Measurements from ENCODE around the gene SLC25A15.

The SLC25A15 gene

DNA sequence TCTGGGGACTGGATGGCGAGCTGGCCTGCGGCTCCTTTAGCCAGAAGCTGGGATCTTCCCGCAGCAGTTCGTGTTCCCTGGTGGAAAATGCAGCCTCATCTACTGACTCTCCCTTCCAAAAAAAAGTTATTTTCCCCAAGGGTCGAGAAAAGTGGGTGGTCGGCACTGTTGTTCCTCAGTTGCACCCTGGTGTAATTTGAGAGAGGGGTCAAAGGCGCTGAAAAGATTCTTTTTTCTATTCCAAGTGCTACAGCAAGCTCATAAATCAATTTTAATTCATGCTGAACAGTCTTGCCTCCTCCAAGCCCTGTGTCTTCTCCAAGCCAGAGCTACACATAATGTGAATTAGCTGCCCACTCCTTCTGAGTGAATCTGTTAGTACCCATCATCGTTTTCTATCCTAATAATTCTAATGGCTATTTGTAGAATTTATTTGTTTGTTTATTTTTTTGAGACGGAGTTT, 774 bp downstream of the SLC25A15 start:
- Histone ChIP-seq H3K4me1 (ENCODE audit: insufficient read depth, low read length, severe bottlenecking) (peaks cover 44% of the 10 kb centered on the region), H3K27ac (ENCODE audit: low read depth, low read length, poor library complexity, severe bottlenecking) (peak overlapping the region; percentile 90), H4K20me1 (ENCODE audit: insufficient read depth, low read length) (no peaks in the 10 kb centered on the region), H3K9me2 (ENCODE audit: low read depth, low read length) (no peaks in the 10 kb centered on the region), H3K9ac (ENCODE audit: low read length) (peak overlapping the region; percentile 90), H2AFZ (ENCODE audit: low read length) (no peak overlapping the region), H3K27me3 (ENCODE audit: insufficient read depth, low read length) (no peaks in the 10 kb centered on the region), H3K36me3 (ENCODE audit: insufficient read depth, low read length) (peaks cover 11% of the 10 kb centered on the region; the same call in 1 of the 2 replicates), H3K4me3 (ENCODE audit: low read depth, low read length, poor library complexity, severe bottlenecking) (peak overlapping the region; percentile 75), H3F3A (ENCODE audit: insufficient read depth, low read length) (peaks cover 4% of the 10 kb centered on the region), H3K79me2 (ENCODE audit: insufficient read depth, low read length) (no peaks in the 10 kb centered on the region), H3K9me3 (ENCODE audit: low read length) (no peaks in the 10 kb centered on the region), H3K4me2 (ENCODE audit: low read length) (peak overlapping the region; percentile 96)
- no peak for TF ChIP-seq EZH2 (IDR thresholded peaks at IDR 0.05; ENCODE audit: borderline replicate concordance, low read length)

DNA sequence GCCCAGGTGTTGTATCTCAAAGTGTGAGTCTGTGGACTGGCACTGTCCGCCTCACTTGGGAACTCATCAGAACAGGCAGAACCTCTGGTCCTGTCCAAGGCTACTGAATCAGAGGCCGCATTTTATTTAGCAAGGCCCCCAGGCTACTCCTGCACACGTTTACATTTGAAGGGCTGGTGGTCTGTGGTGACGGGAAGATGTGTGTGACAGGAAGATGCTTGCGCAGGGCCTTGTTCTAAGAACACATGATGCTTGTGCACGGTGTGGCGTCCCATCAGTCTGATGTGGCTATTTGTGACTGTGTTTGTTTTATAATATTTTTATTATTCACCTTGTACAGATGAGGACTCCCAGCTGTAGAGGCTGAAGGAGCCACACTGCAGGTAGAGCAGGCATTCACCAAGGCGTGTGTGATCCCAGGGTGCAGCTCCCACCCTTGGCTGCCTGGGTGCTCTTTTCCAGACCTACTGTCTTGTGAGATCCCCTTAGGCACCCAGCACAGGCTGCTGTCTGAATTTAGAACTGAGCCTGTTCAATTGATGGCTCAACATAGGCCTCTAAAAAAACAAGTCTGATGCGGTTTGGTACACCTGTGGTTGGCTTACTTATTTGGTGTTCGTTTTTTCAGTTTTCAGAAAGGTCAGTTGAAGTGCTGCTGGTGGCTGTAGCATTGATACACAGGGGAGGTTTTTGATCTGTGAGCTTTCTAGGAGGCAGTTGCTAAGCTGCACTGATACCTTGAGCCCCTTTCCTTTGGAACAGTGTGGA, 3.1 kb downstream of the SLC25A15 start:
- Histone ChIP-seq H3K9me3 (ENCODE audit: low read length) (no peaks in the 10 kb centered on the region), H3K9ac (ENCODE audit: low read length) (no peak overlapping the region; the same call in 1 of the 2 replicates), H3K79me2 (ENCODE audit: insufficient read depth, low read length) (no peaks in the 10 kb centered on the region), H3K9me2 (ENCODE audit: low read depth, low read length) (no peaks in the 10 kb centered on the region), H3F3A (ENCODE audit: insufficient read depth, low read length) (peaks cover 4% of the 10 kb centered on the region; the same call in 1 of the 2 replicates), H3K4me3 (ENCODE audit: low read depth, low read length, poor library complexity, severe bottlenecking) (no peak overlapping the region), H3K4me2 (ENCODE audit: low read length) (peak overlapping the region; percentile 12; the same call in 1 of the 2 replicates), H3K27me3 (ENCODE audit: insufficient read depth, low read length) (no peaks in the 10 kb centered on the region), H3K27ac (ENCODE audit: low read depth, low read length, poor library complexity, severe bottlenecking) (peak overlapping the region; percentile 86), H3K36me3 (ENCODE audit: insufficient read depth, low read length) (peaks cover 22% of the 10 kb centered on the region; the same call in 1 of the 2 replicates), H2AFZ (ENCODE audit: low read length) (no peak overlapping the region), H4K20me1 (ENCODE audit: insufficient read depth, low read length) (no peaks in the 10 kb centered on the region), H3K4me1 (ENCODE audit: insufficient read depth, low read length, severe bottlenecking) (peaks cover 44% of the 10 kb centered on the region)
- TF ChIP-seq, protein P1, sequence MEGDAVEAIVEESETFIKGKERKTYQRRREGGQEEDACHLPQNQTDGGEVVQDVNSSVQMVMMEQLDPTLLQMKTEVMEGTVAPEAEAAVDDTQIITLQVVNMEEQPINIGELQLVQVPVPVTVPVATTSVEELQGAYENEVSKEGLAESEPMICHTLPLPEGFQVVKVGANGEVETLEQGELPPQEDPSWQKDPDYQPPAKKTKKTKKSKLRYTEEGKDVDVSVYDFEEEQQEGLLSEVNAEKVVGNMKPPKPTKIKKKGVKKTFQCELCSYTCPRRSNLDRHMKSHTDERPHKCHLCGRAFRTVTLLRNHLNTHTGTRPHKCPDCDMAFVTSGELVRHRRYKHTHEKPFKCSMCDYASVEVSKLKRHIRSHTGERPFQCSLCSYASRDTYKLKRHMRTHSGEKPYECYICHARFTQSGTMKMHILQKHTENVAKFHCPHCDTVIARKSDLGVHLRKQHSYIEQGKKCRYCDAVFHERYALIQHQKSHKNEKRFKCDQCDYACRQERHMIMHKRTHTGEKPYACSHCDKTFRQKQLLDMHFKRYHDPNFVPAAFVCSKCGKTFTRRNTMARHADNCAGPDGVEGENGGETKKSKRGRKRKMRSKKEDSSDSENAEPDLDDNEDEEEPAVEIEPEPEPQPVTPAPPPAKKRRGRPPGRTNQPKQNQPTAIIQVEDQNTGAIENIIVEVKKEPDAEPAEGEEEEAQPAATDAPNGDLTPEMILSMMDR (IDR thresholded peaks at IDR 0.05; ENCODE audit: low read length): no peak
- no peak for TF ChIP-seq EZH2 (IDR thresholded peaks at IDR 0.05; ENCODE audit: borderline replicate concordance, low read length)

DNA sequence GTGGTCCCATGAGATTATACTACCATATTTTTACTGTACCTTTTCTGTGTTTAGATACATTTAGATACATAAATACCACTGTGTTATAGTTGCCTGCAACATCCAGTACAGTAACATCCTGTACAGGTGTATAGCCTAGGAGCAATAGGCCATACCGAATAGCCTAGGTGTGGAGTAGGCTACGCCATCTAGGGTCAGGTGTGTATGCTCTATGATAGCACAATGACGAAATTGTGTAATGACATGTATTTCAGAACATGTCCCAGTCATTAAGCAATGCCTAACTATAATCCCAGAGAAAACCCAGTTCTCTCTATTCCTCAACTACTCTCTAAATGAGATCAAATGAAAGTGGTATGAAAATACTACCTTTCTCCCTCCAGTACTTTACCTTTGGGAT, 3.9 kb downstream of the SLC25A15 start:
- H3K36me3 ChIP-seq (ENCODE audit: insufficient read depth, low read length): peaks cover 23% of the 10 kb centered on the region; the same call in 1 of the 2 replicates
- H3K27ac ChIP-seq (ENCODE audit: low read depth, low read length, poor library complexity, severe bottlenecking): peak overlapping the region; percentile 86
- no peak for TF ChIP-seq EZH2 (IDR thresholded peaks at IDR 0.05; ENCODE audit: borderline replicate concordance, low read length)
- TF ChIP-seq, protein P1 (IDR thresholded peaks at IDR 0.05; ENCODE audit: low read length): no peak
- H3K9me3 ChIP-seq (ENCODE audit: low read length): no peaks in the 10 kb centered on the region
- no peaks in the 10 kb centered on the region for H3K27me3 ChIP-seq (ENCODE audit: insufficient read depth, low read length)
- no peak overlapping the region for H2AFZ ChIP-seq (ENCODE audit: low read length)
- no peak overlapping the region for H3K9ac ChIP-seq (ENCODE audit: low read length)
- peaks cover 43% of the 10 kb centered on the region for H3K4me1 ChIP-seq (ENCODE audit: insufficient read depth, low read length, severe bottlenecking)
- H3F3A ChIP-seq (ENCODE audit: insufficient read depth, low read length): peaks cover 4% of the 10 kb centered on the region; the same call in 1 of the 2 replicates
- no peaks in the 10 kb centered on the region for H3K9me2 ChIP-seq (ENCODE audit: low read depth, low read length)
- peak overlapping the region; percentile 12; the same call in 1 of the 2 replicates for H3K4me2 ChIP-seq (ENCODE audit: low read length)
- no peaks in the 10 kb centered on the region for H3K79me2 ChIP-seq (ENCODE audit: insufficient read depth, low read length)
- no peak overlapping the region for H3K4me3 ChIP-seq (ENCODE audit: low read depth, low read length, poor library complexity, severe bottlenecking)
- no peaks in the 10 kb centered on the region for H4K20me1 ChIP-seq (ENCODE audit: insufficient read depth, low read length)
